Activated CD4-positive, alpha-beta memory T cell treated with anti-CD3 and anti-CD28 coated beads for 36 hours (primary cell): ENCODE results near the gene UBE2B. TPM values are rescaled to one million over a fixed set of nuclear protein-coding genes. Genes with fewer than 3 reads are reported as not detected.
"Not testable (repeated sequence)": the region's sequence is repeated elsewhere in the genome, so short reads cannot be mapped to it uniquely, and the experiment has no call there.

ENCODE experiments used
- CTCF ChIA-PET: fragments of 350-600 bp; sonication (Branson Sonifier 250); formaldehyde crosslinking; loops from one replicate; lab custom pipeline; 2021; ENCODE audit warnings: antibody characterized with exemption, inconsistent platforms; lab: Charles Lee
- POLR2A ChIA-PET: fragments of 350-600 bp; sonication (Branson Sonifier 250); formaldehyde crosslinking; loops from one replicate; lab custom pipeline; 2021; ENCODE audit warnings: antibody characterized with exemption; lab: Charles Lee
- DNase-seq: peaks from one replicate; pipeline ENCODE4 v3.0.0-alpha.2; 2020
- H3K27ac Mint-ChIP-seq: one replicate; pipeline ENCODE4 v1.8.0; 2021; ENCODE audit warnings: mixed read lengths
- H3K27me3 Mint-ChIP-seq: one replicate; pipeline ENCODE4 v1.8.0; 2021; ENCODE audit warnings: mixed read lengths
- H3K36me3 Mint-ChIP-seq: one replicate; pipeline ENCODE4 v1.8.0; 2021; ENCODE audit warnings: mixed read lengths
- H3K4me1 Mint-ChIP-seq: one replicate; pipeline ENCODE4 v1.8.0; 2021; ENCODE audit warnings: low read depth, mixed read lengths
- H3K4me3 Mint-ChIP-seq: one replicate; pipeline ENCODE4 v1.8.0; 2021; ENCODE audit warnings: mild to moderate bottlenecking, mixed read lengths
- H3K9me3 Mint-ChIP-seq: one replicate; pipeline ENCODE4 v1.8.0; 2021; ENCODE audit warnings: mixed read lengths
- intact Hi-C: fragments of 100-400 bp; cut with micrococcal nuclease; formaldehyde crosslinking; loops from one replicate; pipeline ENCODE4 v1.15.1; 2023
- total RNA-seq, 2 experiments: library from RNA; stranded (reverse); gene quantifications; one replicate each; pipeline ENCODE4 v1.2.3, GENCODE V29; 2021

The UBE2B gene
- total RNA-seq, 2 experiments from 2014 or later: 124 TPM

DNA sequence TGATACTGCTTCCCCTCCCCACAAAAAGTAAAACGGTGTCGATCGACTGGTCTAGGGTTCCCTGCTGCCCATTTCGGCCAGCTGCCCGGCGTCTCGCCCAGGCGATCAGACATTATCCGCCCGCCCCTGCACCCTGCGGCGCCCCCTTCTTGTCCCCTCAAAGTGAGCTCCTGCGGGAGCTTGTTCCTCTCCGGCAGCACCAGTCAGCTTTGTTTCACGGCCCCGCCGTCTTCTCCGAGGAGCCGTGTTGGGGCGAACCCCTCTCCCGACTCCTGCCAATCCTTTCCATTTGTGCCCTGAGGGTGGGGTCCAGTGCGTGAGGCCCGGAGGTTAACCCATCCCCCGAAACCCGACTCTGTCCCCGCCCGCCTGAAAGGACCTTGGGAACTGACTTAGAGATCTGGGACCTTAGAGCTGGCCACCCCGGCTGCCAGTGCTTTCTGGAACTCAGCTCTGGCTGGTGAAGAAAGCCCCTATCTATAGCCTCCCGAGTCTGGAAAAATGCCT lies 518 bp downstream of the UBE2B start:
- H3K9me3 Mint-ChIP-seq: no peaks in the 10 kb centered on the region
- peak overlapping the region; percentile 92 for H3K4me3 Mint-ChIP-seq
- peaks cover 50% of the 10 kb centered on the region for H3K4me1 Mint-ChIP-seq
- peak overlapping the region; percentile 96 for H3K27ac Mint-ChIP-seq
- intact Hi-C loops: loop anchor here (1.0 to 5.0 kb wide), 10 partner anchors 39 to 367 kb away; partner anchors contain the start of genes CAMLG, CDKN2AIPNL, PPP2CA and SEC24A
- CTCF ChIA-PET: interaction anchor here (0.7 to 2.4 kb wide), 11 partner anchors 8 to 215 kb away, joined by 3 to 16 read pairs (median 3); partner anchors contain the start of genes CDKN2AIPNL and PPP2CA
- POLR2A ChIA-PET: interaction anchor here (0.7 to 1.7 kb wide), 17 partner anchors 9 to 386 kb away, joined by 3 to 11 read pairs (median 5); partner anchors contain the start of genes CDKN2AIPNL, DDX46, PPP2CA and SAR1B
- peak; percentile 61 for DNase-seq
- H3K27me3 Mint-ChIP-seq: peaks cover 2% of the 10 kb centered on the region
- peaks cover 30% of the 10 kb centered on the region for H3K36me3 Mint-ChIP-seq

DNA sequence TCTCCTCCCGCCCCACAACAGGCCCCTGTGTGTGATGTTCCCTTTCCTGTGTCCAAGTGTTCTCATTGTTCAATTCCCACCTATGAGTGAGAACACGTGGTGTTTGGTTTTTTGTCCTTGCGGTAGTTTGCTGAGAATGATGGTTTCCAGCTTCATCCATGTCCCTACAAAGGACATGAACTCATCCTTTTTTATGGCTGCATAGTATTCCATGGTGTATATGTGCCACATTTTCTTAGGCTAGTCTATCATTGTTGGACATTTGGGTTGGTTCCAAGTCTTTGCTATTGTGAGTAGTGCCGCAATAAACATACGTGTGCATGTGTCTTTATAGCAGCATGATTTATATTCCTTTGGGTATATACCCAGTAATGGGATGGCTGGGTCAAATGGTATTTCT lies 2.3 kb downstream of the UBE2B start:
- CTCF ChIA-PET, POLR2A ChIA-PET, H3K27me3 Mint-ChIP-seq, H3K27ac Mint-ChIP-seq, H3K9me3 Mint-ChIP-seq, DNase-seq: not testable (repeated sequence)
- intact Hi-C loops: loop anchor here (5.0 kb wide), 3 partner anchors 129 to 204 kb away; no protein-coding TSS in a partner anchor
- H3K4me1 Mint-ChIP-seq: peaks cover 53% of the 10 kb centered on the region
- peaks cover 30% of the 10 kb centered on the region for H3K36me3 Mint-ChIP-seq
- H3K4me3 Mint-ChIP-seq: peak overlapping the region; percentile 37

DNA sequence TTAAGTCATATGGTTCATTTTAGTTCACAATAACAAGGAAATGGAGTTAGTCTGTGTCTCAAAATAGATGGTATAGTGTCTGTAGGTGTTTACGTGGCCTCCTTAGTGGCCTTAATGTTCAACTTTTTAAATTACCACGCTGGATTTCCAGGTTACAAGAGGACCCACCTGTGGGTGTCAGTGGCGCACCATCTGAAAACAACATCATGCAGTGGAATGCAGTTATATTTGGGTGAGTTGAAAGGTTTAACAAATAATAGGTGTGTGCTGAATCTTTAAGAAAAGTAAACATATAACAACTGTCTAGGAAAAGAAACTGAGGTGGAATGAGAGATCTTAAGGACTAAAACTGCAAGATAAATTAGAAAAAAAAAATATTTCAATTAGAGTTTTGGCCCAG lies 2.9 kb downstream of the UBE2B start:
- H3K27ac Mint-ChIP-seq: no peak overlapping the region
- POLR2A ChIA-PET: no interaction called here
- DNase-seq: peak; percentile 22

DNA sequence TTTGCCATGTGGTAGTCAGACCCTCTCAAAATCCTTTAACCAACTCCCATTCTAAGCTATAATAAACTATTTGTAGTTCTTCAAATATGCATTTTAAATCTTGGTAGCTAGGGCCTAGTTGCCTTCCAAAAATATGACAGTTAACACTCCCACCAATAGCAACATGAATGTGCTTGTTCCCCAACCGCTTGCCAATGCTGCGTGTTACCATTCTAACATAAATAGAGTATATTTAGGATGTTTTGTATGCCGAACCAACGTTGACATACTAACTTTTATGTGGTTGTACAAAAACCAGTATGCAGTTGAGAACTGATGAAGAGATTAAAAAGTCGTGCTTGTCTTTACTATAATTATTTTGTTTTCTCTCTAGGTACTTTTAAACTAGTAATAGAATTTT lies 9.0 kb downstream of the UBE2B start:
- CTCF ChIA-PET: interaction anchor here (1.0 kb wide), 1 partner anchor 8 kb away, joined by 3 read pairs; no protein-coding TSS in a partner anchor
- Mint-ChIP-seq H3K4me3 (no peak overlapping the region), H3K36me3 (peaks cover 41% of the 10 kb centered on the region), H3K9me3 (no peaks in the 10 kb centered on the region), H3K4me1 (peaks cover 39% of the 10 kb centered on the region), H3K27me3 (no peaks in the 10 kb centered on the region), H3K27ac (no peak overlapping the region)
- no peak for DNase-seq
- intact Hi-C loops: no loop called here
- POLR2A ChIA-PET: interaction anchor here (1.9 kb wide), 1 partner anchor 8 kb away, joined by 9 read pairs; the partner anchor contains the start of gene UBE2B

More for the DNA sequence above, 2.9 kb downstream of the UBE2B start:
- no peaks in the 10 kb centered on the region for H3K9me3 Mint-ChIP-seq
- H3K4me3 Mint-ChIP-seq: no peak overlapping the region
- intact Hi-C loops: loop anchor here (5.0 kb wide), 3 partner anchors 128 to 203 kb away; no protein-coding TSS in a partner anchor
- H3K27me3 Mint-ChIP-seq: peaks cover 2% of the 10 kb centered on the region
- H3K4me1 Mint-ChIP-seq: peaks cover 57% of the 10 kb centered on the region
- peaks cover 36% of the 10 kb centered on the region for H3K36me3 Mint-ChIP-seq
- CTCF ChIA-PET: interaction anchor here (0.7 to 1.0 kb wide), 2 partner anchors 204 to 213 kb away, joined by 5 to 6 read pairs; no protein-coding TSS in a partner anchor

DNA sequence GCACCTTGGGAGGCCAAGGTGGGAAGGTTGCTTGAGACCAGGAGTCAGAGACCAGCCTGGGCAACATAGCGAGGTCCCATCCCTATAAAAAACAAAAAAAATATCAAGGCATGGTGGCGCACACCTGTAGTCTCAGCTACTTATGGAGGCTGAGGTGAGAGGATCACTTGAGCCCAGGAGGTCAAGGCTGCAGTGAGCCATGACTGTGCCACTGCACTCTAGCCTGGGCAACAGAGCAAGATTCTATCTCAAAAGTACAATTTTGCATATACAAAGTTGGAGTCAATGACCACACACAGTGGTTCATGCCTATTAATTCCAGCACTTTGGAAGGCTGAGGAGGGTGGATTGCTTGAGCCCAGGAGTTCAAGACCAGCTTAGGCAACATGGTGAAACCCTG lies 10.8 kb downstream of the UBE2B start:
- intact Hi-C loops, H3K4me3 Mint-ChIP-seq, DNase-seq, H3K9me3 Mint-ChIP-seq, H3K27me3 Mint-ChIP-seq, POLR2A ChIA-PET: not testable (repeated sequence)
- Mint-ChIP-seq H3K27ac (peak overlapping the region; percentile 23), H3K4me1 (peaks cover 31% of the 10 kb centered on the region), H3K36me3 (peaks cover 39% of the 10 kb centered on the region)
- CTCF ChIA-PET: interaction anchor here (0.8 to 1.4 kb wide), 5 partner anchors 8 to 205 kb away, joined by 3 to 4 read pairs (median 3); partner anchors contain the start of gene CDKN2AIPNL

DNA sequence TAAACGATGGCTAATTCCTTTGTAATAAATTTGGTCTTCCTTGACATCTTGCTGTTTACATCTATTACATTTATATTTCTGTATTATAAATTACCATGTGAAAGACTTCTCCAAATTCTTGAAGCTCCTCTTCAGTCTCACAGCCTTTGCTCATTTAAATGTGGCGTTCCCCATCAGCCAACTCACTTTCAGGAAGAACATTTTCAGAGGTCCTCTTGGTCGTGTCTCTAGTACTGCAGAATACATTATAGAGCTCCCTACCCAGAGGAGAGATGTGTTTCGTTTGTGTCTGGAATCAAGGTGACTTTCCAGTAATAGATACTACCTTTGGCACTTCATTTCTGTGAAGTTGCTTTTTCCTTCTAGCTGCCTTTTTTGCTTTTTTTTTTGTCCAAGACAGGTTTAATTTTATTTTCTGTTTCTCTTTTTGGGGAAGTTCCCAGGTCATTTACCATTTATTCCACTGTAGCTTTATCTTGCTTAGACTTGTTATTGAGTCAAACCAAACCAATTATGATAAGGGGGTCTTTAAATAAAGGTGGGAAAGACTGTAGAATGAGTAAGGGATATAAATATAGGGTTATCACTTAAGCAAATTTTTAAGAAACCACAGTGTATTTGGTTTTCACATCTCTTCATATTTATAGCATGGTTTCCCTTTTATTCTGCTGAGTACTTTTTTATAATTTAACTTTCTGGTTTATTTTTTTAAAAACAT lies 12.8 kb downstream of the UBE2B start:
- intact Hi-C loops: no loop called here
- Mint-ChIP-seq H3K27ac (peak overlapping the region; percentile 87), H3K4me3 (no peak overlapping the region), H3K4me1 (peaks cover 20% of the 10 kb centered on the region), H3K9me3 (no peaks in the 10 kb centered on the region), H3K27me3 (no peaks in the 10 kb centered on the region), H3K36me3 (peaks cover 41% of the 10 kb centered on the region)
- DNase-seq: no peak
- ChIA-PET POLR2A (interaction anchor here (1.1 to 1.2 kb wide), 3 partner anchors 10 to 27 kb away, joined by 3 to 4 read pairs (median 3); partner anchors contain the start of genes CDKN2AIPNL and UBE2B), CTCF (interaction anchor here (0.6 to 1.5 kb wide), 4 partner anchors 12 to 203 kb away, joined by 4 to 7 read pairs (median 6); partner anchors contain the start of genes CDKN2AIPNL and UBE2B)

DNA sequence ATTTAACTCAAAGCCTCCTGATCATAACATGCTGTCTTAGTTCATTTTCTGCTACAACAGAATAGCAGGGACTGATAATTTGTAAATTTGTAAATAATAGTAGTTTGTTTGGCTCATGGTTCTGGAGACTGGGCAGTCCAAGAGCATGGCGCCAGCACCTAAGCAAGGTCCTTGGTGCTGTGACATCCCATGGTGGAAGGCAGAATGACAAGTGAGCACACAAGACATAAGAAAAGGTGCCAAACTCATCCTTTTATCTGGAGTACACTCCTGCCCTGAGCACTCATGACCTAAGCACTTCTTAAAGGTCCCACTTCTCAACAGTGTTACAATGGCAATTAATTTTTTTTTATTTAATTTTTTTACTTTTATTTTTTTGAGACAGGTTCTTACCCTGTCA lies 16.1 kb downstream of the UBE2B start:
- no peak for DNase-seq
- H3K36me3 Mint-ChIP-seq: peaks cover 46% of the 10 kb centered on the region
- intact Hi-C loops: no loop called here
- no peak overlapping the region for H3K4me3 Mint-ChIP-seq
- peaks cover 13% of the 10 kb centered on the region for H3K4me1 Mint-ChIP-seq
- ChIA-PET CTCF (interaction anchor here (0.6 to 1.5 kb wide), 2 partner anchors 24 to 79 kb away, joined by 3 read pairs; partner anchors contain the start of gene CDKN2AIPNL), POLR2A (no interaction called here)
- no peaks in the 10 kb centered on the region for H3K9me3 Mint-ChIP-seq
- no peaks in the 10 kb centered on the region for H3K27me3 Mint-ChIP-seq
- H3K27ac Mint-ChIP-seq: no peak overlapping the region

DNA sequence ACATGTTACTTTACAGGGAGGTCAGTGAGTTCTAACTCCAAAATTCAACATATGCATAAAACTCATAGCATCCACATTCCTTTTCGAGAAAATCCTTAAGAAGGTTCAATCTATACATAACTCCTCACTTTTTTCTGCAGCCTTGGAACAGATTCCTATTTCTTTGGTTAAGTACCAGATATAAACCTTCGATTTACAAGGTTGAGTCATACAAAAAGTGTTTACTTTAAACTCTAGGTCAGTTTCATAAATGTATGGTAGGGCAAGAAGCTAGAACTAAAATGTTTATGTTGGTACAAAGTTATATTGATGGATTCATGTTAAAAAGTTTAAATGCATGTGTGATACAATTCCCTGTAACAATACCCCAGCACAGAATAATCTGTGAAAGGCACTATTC lies 20.9 kb downstream of the UBE2B start:
- no peak for DNase-seq
- intact Hi-C loops: no loop called here
- H3K27ac Mint-ChIP-seq: peak overlapping the region; percentile 12
- CTCF ChIA-PET: interaction anchor here (0.6 to 2.1 kb wide), 5 partner anchors 9 to 195 kb away, joined by 3 to 8 read pairs (median 3); partner anchors contain the start of gene CDKN2AIPNL
- no peak overlapping the region for H3K4me3 Mint-ChIP-seq
- H3K4me1 Mint-ChIP-seq: peaks cover 3% of the 10 kb centered on the region
- H3K9me3 Mint-ChIP-seq: no peaks in the 10 kb centered on the region
- no peaks in the 10 kb centered on the region for H3K27me3 Mint-ChIP-seq
- H3K36me3 Mint-ChIP-seq: peaks cover 44% of the 10 kb centered on the region
- POLR2A ChIA-PET: no interaction called here

DNA sequence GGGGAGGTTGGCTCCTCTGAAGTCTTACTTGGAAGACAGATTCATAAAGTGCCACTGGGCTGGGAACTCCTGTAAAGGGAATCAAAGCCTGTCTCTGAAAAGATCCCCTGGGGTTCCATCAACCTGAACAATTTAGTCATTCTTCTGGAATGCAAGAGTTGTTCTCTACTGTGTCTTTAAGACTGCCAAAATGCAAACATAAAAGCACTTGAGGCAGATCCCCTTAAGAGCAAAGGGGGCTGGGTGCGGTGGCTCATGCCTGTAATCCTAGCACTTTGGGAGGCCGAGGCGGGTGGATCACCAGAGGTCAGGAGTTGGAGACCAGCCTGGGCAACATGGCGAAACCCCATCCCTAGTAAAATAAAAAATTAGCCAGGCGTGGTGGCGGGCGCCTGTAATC lies 23.6 kb downstream of the UBE2B start:
- intact Hi-C loops: no loop called here
- Mint-ChIP-seq H3K27ac (no peak overlapping the region), H3K36me3 (peaks cover 41% of the 10 kb centered on the region), H3K4me1 (peaks cover 3% of the 10 kb centered on the region), H3K9me3 (no peaks in the 10 kb centered on the region), H3K27me3 (no peaks in the 10 kb centered on the region), H3K4me3 (no peak overlapping the region)
- CTCF ChIA-PET: interaction anchor here (1.3 to 2.1 kb wide), 2 partner anchors 17 to 192 kb away, joined by 5 to 7 read pairs; partner anchors contain the start of gene CDKN2AIPNL
- DNase-seq: no peak
- POLR2A ChIA-PET: no interaction called here

DNA sequence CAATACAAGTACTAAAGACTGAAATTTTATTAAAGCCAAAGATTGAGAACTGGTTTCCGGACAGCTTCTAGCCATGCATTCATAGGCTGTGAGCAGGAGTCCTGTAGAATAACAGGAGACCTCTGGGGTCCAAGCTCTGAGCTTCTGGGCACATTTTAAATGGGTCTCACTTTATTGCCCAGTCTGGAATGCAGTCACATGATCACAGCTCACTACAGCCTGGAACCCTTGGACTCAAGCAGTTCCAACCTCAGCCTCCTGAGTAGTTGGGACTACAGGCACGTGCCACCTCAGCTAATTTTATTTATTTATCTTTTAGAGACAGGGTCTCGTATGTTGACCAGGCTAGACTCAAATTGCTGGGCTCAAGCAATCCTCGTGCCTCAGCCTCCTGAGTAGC lies 24.9 kb downstream of the UBE2B start:
- intact Hi-C loops: no loop called here
- Mint-ChIP-seq H3K36me3 (peaks cover 36% of the 10 kb centered on the region), H3K27ac (no peak overlapping the region), H3K4me1 (peaks cover 3% of the 10 kb centered on the region), H3K27me3 (no peaks in the 10 kb centered on the region), H3K9me3 (no peaks in the 10 kb centered on the region), H3K4me3 (no peak overlapping the region)
- CTCF ChIA-PET: interaction anchor here (1.3 kb wide), 1 partner anchor 182 kb away, joined by 5 read pairs; no protein-coding TSS in a partner anchor
- POLR2A ChIA-PET: interaction anchor here (1.0 kb wide), 2 partner anchors 15 to 16 kb away, joined by 3 read pairs; partner anchors contain the start of gene CDKN2AIPNL
- no peak for DNase-seq

DNA sequence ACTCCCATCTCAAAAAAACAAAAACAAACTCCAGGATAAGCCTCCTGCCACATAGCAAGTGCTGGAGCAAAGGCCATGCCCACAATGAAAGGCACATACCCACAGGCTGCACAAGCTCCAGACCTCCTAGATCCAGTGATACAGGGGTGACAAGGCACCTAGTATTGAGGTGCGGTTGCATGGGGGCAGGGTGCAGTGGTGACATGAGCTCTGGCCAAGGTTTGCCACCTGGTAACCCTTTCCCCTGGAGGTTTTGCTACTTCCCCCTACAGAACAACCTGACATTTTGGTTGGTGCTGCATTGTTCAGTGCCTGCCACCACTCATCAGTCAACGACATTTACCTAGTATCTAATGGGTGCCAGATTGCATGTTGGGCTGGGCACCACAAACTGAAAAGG lies 25.8 kb downstream of the UBE2B start:
- no peak overlapping the region for H3K27ac Mint-ChIP-seq

More for the DNA sequence above, 25.8 kb downstream of the UBE2B start:
- Mint-ChIP-seq H3K9me3 (no peaks in the 10 kb centered on the region), H3K27me3 (no peaks in the 10 kb centered on the region), H3K4me1 (peaks cover 2% of the 10 kb centered on the region), H3K4me3 (no peak overlapping the region), H3K36me3 (peaks cover 36% of the 10 kb centered on the region)
- no peak for DNase-seq
- ChIA-PET POLR2A (no interaction called here), CTCF (interaction anchor here (0.6 to 1.5 kb wide), 2 partner anchors 14 to 188 kb away, joined by 3 to 9 read pairs; partner anchors contain the start of gene CDKN2AIPNL)
- intact Hi-C loops: no loop called here
